ENCODE data around the gene CADM2. TPM values are rescaled to one million over a fixed set of nuclear protein-coding genes. Genes with fewer than 3 reads are reported as not detected.

The CADM2 gene
- total RNA-seq, 1 donor from 2014 or later: 3.5 TPM

GRCh38 chr3:85737846-85738245 lies 779.1 kb downstream of the CADM2 start:
- no peak overlapping the region for H3K27ac Mint-ChIP-seq (ENCODE audit: unreplicated experiment)
- no peak for DNase-seq (ENCODE audit: low read depth, low spot score)
- H3K27me3 Mint-ChIP-seq (ENCODE audit: low read depth): no peaks in the 10 kb centered on the region
- H3K36me3 Mint-ChIP-seq (ENCODE audit: low read depth): no peaks in the 10 kb centered on the region
- TF ChIP-seq CTCF (conservative IDR thresholded peaks at IDR 0.05): no peak
- no peak overlapping the region for H3K4me3 Mint-ChIP-seq
- H3K9me3 Mint-ChIP-seq: no peaks in the 10 kb centered on the region
- no peaks in the 10 kb centered on the region for H3K4me1 Mint-ChIP-seq

GRCh38 chr3:85740561-85740960 lies 781.8 kb downstream of the CADM2 start:
- H3K4me3 Mint-ChIP-seq: no peak overlapping the region
- no peaks in the 10 kb centered on the region for H3K27me3 Mint-ChIP-seq (ENCODE audit: low read depth)
- TF ChIP-seq CTCF (conservative IDR thresholded peaks at IDR 0.05): no peak
- no peaks in the 10 kb centered on the region for H3K36me3 Mint-ChIP-seq (ENCODE audit: low read depth)
- peaks cover 4% of the 10 kb centered on the region for H3K9me3 Mint-ChIP-seq
- H3K4me1 Mint-ChIP-seq: no peaks in the 10 kb centered on the region
- no peak for DNase-seq (ENCODE audit: low read depth, low spot score)
- H3K27ac Mint-ChIP-seq (ENCODE audit: unreplicated experiment): no peak overlapping the region

GRCh38 chr3:85758442-85758841 lies 799.7 kb downstream of the CADM2 start:
- H3K4me3 Mint-ChIP-seq: no peak overlapping the region
- H3K4me1 Mint-ChIP-seq: no peaks in the 10 kb centered on the region
- no peak for DNase-seq (ENCODE audit: low read depth, low spot score)
- peaks cover 12% of the 10 kb centered on the region for H3K9me3 Mint-ChIP-seq
- no peak for TF ChIP-seq CTCF (conservative IDR thresholded peaks at IDR 0.05)
- H3K27me3 Mint-ChIP-seq (ENCODE audit: low read depth): no peaks in the 10 kb centered on the region
- no peak overlapping the region for H3K27ac Mint-ChIP-seq (ENCODE audit: unreplicated experiment)
- H3K36me3 Mint-ChIP-seq (ENCODE audit: low read depth): no peaks in the 10 kb centered on the region

GRCh38 chr3:85760342-85760741 lies 801.6 kb downstream of the CADM2 start:
- no peak overlapping the region for H3K4me3 Mint-ChIP-seq
- H3K4me1 Mint-ChIP-seq: no peaks in the 10 kb centered on the region
- no peaks in the 10 kb centered on the region for H3K36me3 Mint-ChIP-seq (ENCODE audit: low read depth)
- H3K27ac Mint-ChIP-seq (ENCODE audit: unreplicated experiment): no peak overlapping the region
- no peak for TF ChIP-seq CTCF (conservative IDR thresholded peaks at IDR 0.05)
- DNase-seq (ENCODE audit: low read depth, low spot score): no peak
- H3K9me3 Mint-ChIP-seq: peaks cover 12% of the 10 kb centered on the region
- H3K27me3 Mint-ChIP-seq (ENCODE audit: low read depth): no peaks in the 10 kb centered on the region

DNA sequence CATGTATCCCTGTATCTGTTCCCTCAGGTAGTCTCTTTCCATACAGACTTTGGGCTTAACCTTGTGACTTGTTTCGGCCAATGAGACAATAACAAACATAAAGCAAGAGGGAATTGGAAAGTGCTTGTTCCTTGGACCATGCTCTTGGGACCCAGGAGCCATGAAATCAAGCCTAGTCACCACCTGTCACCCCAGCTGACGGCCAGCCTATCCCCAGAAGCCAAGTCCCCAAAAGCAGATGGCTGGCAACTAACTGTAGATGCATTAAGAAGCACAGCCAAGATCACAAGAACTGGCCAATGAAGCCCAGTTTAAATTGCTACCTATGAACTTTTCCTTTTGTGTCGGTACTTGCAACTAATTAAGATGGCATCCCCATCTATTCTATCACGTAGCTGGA lies 822.0 kb downstream of the CADM2 start:
- Mint-ChIP-seq H3K27ac (ENCODE audit: unreplicated experiment) (no peak overlapping the region), H3K4me1 (no peaks in the 10 kb centered on the region), H3K4me3 (no peak overlapping the region), H3K27me3 (ENCODE audit: low read depth) (no peaks in the 10 kb centered on the region), H3K36me3 (ENCODE audit: low read depth) (no peaks in the 10 kb centered on the region), H3K9me3 (peaks cover 2% of the 10 kb centered on the region)
- TF ChIP-seq CTCF (conservative IDR thresholded peaks at IDR 0.05): no peak
- DNase-seq (ENCODE audit: low read depth, low spot score): no peak

DNA sequence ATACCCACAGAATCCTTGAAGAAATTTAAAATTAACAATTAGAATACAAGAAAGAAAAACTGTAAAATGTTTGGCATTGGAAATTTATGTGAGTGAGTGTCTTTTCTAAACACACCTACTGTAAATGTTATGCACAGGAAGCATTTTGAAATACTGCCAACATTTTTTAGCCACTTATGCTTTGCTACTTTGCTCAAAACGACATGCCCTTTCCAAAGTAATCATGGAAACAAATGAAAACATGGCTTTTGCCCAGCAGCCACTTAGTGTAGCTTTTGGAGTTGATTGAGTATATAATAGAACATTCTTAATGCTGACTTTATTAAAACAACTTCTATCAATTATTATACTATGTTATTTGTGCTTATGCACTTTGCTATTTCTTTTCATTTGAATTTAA lies 823.0 kb downstream of the CADM2 start:
- Mint-ChIP-seq H3K27me3 (ENCODE audit: low read depth) (no peaks in the 10 kb centered on the region), H3K4me1 (no peaks in the 10 kb centered on the region), H3K27ac (ENCODE audit: unreplicated experiment) (no peak overlapping the region), H3K9me3 (peaks cover 2% of the 10 kb centered on the region), H3K36me3 (ENCODE audit: low read depth) (no peaks in the 10 kb centered on the region), H3K4me3 (no peak overlapping the region)
- TF ChIP-seq CTCF (conservative IDR thresholded peaks at IDR 0.05): no peak
- DNase-seq (ENCODE audit: low read depth, low spot score): no peak
